Astrocyte (in vitro differentiated cells and primary cell): Measurements from ENCODE around the gene DNAH17. TPM values are rescaled to one million over a fixed set of nuclear protein-coding genes. Genes with fewer than 3 reads are reported as not detected.

Experiments used
- DNase-seq: peaks from one replicate; pipeline ENCODE4 v3.0.0-alpha.2; 2010; ENCODE audit warnings: low read depth
- FAIRE-seq: peaks from 2 replicates; lab custom pipeline; 2011; peaks lifted over from hg19 to GRCh38; lab: Jason Lieb, UNC
- H2AFZ ChIP-seq: 2 replicates; pipeline ENCODE4 v1.6.0; 2012; ENCODE audit warnings: low read depth, low read length, inconsistent platforms
- H3K27ac ChIP-seq: 2 replicates; pipeline ENCODE4 v1.5.1; 2011; ENCODE audit warnings: low read depth, low read length, inconsistent platforms
- H3K27me3 ChIP-seq: 2 replicates; pipeline ENCODE4 v1.6.0; 2011; ENCODE audit warnings: low read length, inconsistent platforms; ENCODE audit not compliant: insufficient read depth
- H3K36me3 ChIP-seq: 2 replicates; pipeline ENCODE4 v1.5.1; 2011; ENCODE audit warnings: low read length, inconsistent platforms; ENCODE audit not compliant: insufficient read depth
- H3K4me1 ChIP-seq: 2 replicates; pipeline ENCODE4 v1.5.1; 2011; ENCODE audit warnings: low read length, inconsistent platforms; ENCODE audit not compliant: insufficient read depth
- H3K4me2 ChIP-seq: 2 replicates; pipeline ENCODE4 v1.6.0; 2012; ENCODE audit warnings: low read length, inconsistent platforms
- H3K4me3 ChIP-seq: 2 replicates; pipeline ENCODE4 v1.5.1; 2011; ENCODE audit warnings: low read depth, mild to moderate bottlenecking, low read length, inconsistent platforms; ENCODE audit not compliant: insufficient read depth
- H3K79me2 ChIP-seq: 2 replicates; pipeline ENCODE4 v1.6.0; 2012; ENCODE audit warnings: mild to moderate bottlenecking, low read length, inconsistent platforms; ENCODE audit not compliant: insufficient read depth
- H3K9ac ChIP-seq: 2 replicates; pipeline ENCODE4 v1.6.0; 2012; ENCODE audit warnings: mild to moderate bottlenecking, low read length, inconsistent platforms
- H3K9me3 ChIP-seq: 2 replicates; pipeline ENCODE4 v1.5.1; 2012; ENCODE audit warnings: low read depth, mild to moderate bottlenecking, low read length, inconsistent platforms; ENCODE audit not compliant: insufficient read depth
- H4K20me1 ChIP-seq: 2 replicates; pipeline ENCODE4 v1.6.0; 2012; ENCODE audit warnings: low read length, inconsistent platforms; ENCODE audit not compliant: insufficient read depth
- H3K27ac Mint-ChIP-seq: one replicate; pipeline ENCODE4 v1.8.0; 2021; ENCODE audit warnings: mild to moderate bottlenecking, mixed read lengths; ENCODE audit not compliant: unreplicated experiment
- H3K27me3 Mint-ChIP-seq: one replicate; pipeline ENCODE4 v1.8.0; 2021; ENCODE audit warnings: low read depth, mixed read lengths; ENCODE audit not compliant: unreplicated experiment
- H3K36me3 Mint-ChIP-seq: one replicate; pipeline ENCODE4 v1.8.0; 2021; ENCODE audit warnings: low read depth, mixed read lengths; ENCODE audit not compliant: unreplicated experiment
- H3K4me1 Mint-ChIP-seq: one replicate; pipeline ENCODE4 v1.8.0; 2021; ENCODE audit warnings: low read depth, mixed read lengths; ENCODE audit not compliant: unreplicated experiment
- H3K4me3 Mint-ChIP-seq: one replicate; pipeline ENCODE4 v1.8.0; 2021; ENCODE audit warnings: mild to moderate bottlenecking, moderate library complexity, mixed read lengths; ENCODE audit not compliant: unreplicated experiment
- H3K9me3 Mint-ChIP-seq: one replicate; pipeline ENCODE4 v1.8.0; 2021; ENCODE audit warnings: mild to moderate bottlenecking, mixed read lengths; ENCODE audit not compliant: unreplicated experiment
- EZH2 ChIP-seq: IDR thresholded peaks from 2 replicates; pipeline ENCODE4 v1.6.1; 2012; ENCODE audit warnings: mild to moderate bottlenecking, low read length, inconsistent platforms; ENCODE audit not compliant: insufficient read depth
- total RNA-seq: library from RNA; stranded (reverse); gene quantifications from 2 replicates; pipeline ENCODE4 v1.2.1, GENCODE V29; 2021
- TF ChIP-seq, protein P1 (sequence below): IDR thresholded peaks from 2 replicates; pipeline ENCODE4 v1.5.1; 2011; ENCODE audit warnings: low read depth, mild to moderate bottlenecking, inconsistent platforms, low read length, moderate library complexity; ENCODE audit not compliant: insufficient read depth

Gene DNAH17
- total RNA-seq, 1 donor from 2014 or later: 0.14 TPM

DNA sequence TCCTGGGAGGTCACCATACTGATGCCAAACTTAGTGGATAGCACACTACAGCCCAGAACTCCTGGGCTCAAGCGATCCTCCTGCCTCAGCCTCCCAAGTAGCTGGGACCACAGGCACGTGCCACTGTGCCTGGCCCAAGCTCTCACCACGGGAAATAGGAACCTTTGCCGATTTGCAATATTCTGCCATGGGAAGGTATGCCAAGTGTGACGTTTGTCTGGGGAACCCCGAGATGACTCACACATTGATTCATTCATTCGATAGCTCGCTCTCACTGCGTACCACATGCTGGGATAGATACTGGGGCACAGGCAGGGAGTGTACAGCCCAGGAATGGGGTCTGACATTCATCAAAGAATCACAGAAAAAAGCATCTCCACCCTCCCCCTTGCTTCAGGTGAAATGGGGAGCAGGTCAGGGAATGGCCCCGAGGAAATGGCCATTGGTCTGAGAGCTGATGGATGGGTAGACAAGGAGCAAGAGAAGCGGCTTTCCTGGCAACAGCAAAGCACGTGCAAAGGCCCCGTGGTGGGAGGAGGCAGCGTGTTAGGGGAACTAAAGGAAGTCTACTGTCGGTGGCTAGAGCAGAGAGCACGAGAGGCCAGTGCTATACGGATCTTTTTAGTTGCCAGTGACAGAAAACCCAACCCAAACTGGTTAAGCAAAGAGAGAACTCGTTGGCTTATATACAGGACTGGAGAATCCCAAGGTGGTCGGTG lies 44.1 kb downstream of the DNAH17 start:
- no peaks in the 10 kb centered on the region for H3K36me3 Mint-ChIP-seq
- peaks cover 5% of the 10 kb centered on the region for H3K9me3 Mint-ChIP-seq
- no peak overlapping the region for H3K4me2 ChIP-seq
- TF ChIP-seq, protein P1, sequence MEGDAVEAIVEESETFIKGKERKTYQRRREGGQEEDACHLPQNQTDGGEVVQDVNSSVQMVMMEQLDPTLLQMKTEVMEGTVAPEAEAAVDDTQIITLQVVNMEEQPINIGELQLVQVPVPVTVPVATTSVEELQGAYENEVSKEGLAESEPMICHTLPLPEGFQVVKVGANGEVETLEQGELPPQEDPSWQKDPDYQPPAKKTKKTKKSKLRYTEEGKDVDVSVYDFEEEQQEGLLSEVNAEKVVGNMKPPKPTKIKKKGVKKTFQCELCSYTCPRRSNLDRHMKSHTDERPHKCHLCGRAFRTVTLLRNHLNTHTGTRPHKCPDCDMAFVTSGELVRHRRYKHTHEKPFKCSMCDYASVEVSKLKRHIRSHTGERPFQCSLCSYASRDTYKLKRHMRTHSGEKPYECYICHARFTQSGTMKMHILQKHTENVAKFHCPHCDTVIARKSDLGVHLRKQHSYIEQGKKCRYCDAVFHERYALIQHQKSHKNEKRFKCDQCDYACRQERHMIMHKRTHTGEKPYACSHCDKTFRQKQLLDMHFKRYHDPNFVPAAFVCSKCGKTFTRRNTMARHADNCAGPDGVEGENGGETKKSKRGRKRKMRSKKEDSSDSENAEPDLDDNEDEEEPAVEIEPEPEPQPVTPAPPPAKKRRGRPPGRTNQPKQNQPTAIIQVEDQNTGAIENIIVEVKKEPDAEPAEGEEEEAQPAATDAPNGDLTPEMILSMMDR: no peak
- no peak for TF ChIP-seq EZH2
- no peak overlapping the region for H3K27ac ChIP-seq
- H3K79me2 ChIP-seq: no peaks in the 10 kb centered on the region
- H3K4me3 Mint-ChIP-seq: no peak overlapping the region
- H3K4me3 ChIP-seq: no peak overlapping the region
- H3K27ac Mint-ChIP-seq: no peak overlapping the region
- peaks cover 13% of the 10 kb centered on the region for H3K27me3 Mint-ChIP-seq
- no peak for FAIRE-seq
- no peaks in the 10 kb centered on the region for H3K36me3 ChIP-seq
- H3K4me1 Mint-ChIP-seq: no peaks in the 10 kb centered on the region
- DNase-seq: peak; percentile 83
- H3K9ac ChIP-seq: peak overlapping the region; percentile 19
- H4K20me1 ChIP-seq: no peaks in the 10 kb centered on the region
- H3K4me1 ChIP-seq: no peaks in the 10 kb centered on the region
- H3K27me3 ChIP-seq: no peaks in the 10 kb centered on the region
- no peak overlapping the region for H2AFZ ChIP-seq
- no peaks in the 10 kb centered on the region for H3K9me3 ChIP-seq

DNA sequence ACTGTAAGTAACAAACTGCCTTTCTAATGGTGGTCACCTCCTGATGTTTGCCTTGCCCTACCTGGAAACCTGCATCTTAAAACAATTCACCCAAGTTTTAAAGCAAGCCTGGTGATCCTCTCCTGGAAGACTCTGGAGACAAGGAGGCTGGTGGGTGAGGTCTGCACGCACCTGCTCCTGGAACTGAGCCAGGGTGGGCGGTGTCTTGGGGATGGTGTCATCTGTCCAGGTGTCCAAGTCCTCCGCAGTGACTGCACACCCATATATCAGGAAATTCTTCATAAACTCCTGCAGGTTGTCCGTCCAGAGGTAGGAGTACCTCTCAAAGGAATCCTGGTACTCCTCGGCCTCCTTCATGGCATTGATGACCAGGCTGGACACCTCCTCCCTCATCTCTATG lies 44.9 kb downstream of the DNAH17 start:
- Histone ChIP-seq H3K27me3 (no peaks in the 10 kb centered on the region), H3K79me2 (no peaks in the 10 kb centered on the region), H3K9me3 (no peaks in the 10 kb centered on the region), H2AFZ (no peak overlapping the region), H3K4me1 (no peaks in the 10 kb centered on the region), H3K4me2 (no peak overlapping the region), H3K9ac (no peak overlapping the region), H3K4me3 (no peak overlapping the region), H3K36me3 (no peaks in the 10 kb centered on the region), H4K20me1 (no peaks in the 10 kb centered on the region), H3K27ac (no peak overlapping the region)
- Mint-ChIP-seq H3K27me3 (peaks cover 13% of the 10 kb centered on the region), H3K9me3 (peaks cover 5% of the 10 kb centered on the region), H3K4me3 (no peak overlapping the region), H3K27ac (no peak overlapping the region), H3K36me3 (no peaks in the 10 kb centered on the region), H3K4me1 (no peaks in the 10 kb centered on the region)
- no peak for TF ChIP-seq EZH2
- TF ChIP-seq, protein P1: no peak
- FAIRE-seq (no peak), DNase-seq (no peak)

DNA sequence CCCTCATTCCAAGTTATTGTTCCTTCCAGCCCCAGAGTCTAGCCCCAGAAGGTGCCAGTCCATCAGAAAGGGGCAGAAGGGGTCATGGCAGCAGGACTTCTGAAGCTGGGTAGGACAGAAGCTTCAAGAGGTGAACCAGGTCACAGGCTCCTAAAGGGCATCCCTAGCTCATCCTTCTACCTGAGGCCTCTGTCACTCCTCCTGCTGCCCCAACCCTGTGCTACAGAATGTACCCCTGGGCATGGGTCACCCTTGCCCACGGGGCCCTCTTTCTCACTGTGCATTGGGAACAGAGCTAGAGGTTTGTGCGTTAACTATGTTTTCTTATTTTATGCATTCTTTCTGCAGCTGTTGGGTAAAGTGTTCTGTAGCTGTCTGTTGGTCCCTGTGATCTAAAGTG lies 46.5 kb downstream of the DNAH17 start:
- DNase-seq (no peak), FAIRE-seq (no peak)
- Mint-ChIP-seq H3K27ac (no peak overlapping the region), H3K4me3 (no peak overlapping the region), H3K9me3 (peaks cover 5% of the 10 kb centered on the region), H3K27me3 (peaks cover 14% of the 10 kb centered on the region), H3K36me3 (no peaks in the 10 kb centered on the region), H3K4me1 (no peaks in the 10 kb centered on the region)
- H3K4me1 ChIP-seq: no peaks in the 10 kb centered on the region
- no peak overlapping the region for H2AFZ ChIP-seq
- no peaks in the 10 kb centered on the region for H3K9me3 ChIP-seq
- H3K27me3 ChIP-seq: no peaks in the 10 kb centered on the region
- no peak overlapping the region for H3K4me3 ChIP-seq
- H3K4me2 ChIP-seq: no peak overlapping the region
- H3K36me3 ChIP-seq: no peaks in the 10 kb centered on the region
- TF ChIP-seq, protein P1: no peak
- no peak for TF ChIP-seq EZH2
- no peaks in the 10 kb centered on the region for H3K79me2 ChIP-seq
- H3K27ac ChIP-seq: no peak overlapping the region
- no peaks in the 10 kb centered on the region for H4K20me1 ChIP-seq
- no peak overlapping the region for H3K9ac ChIP-seq
